GM23248 (cell line): Measurements from ENCODE around the gene PSMA5. TPM values are rescaled to one million over a fixed set of nuclear protein-coding genes. Genes with fewer than 3 reads are reported as not detected.
"Not testable (repeated sequence)": the region's sequence is repeated elsewhere in the genome, so short reads cannot be mapped to it uniquely, and the experiment has no call there.

ENCODE experiments used
- DNase-seq: peaks from one replicate; pipeline ENCODE4 v3.0.0-alpha.2; 2015
- H2AFZ ChIP-seq: fragments of 200-600 bp; sonication (generic); 2 replicates; pipeline ENCODE4 v1.6.1; 2016; ENCODE audit warnings: antibody characterized with exemption
- H3F3A ChIP-seq: fragments of 200-600 bp; sonication (generic); 2 replicates; pipeline ENCODE4 v1.6.1; 2016; ENCODE audit warnings: mild to moderate bottlenecking, antibody characterized with exemption, mixed run types; ENCODE audit not compliant: insufficient read depth
- H3K27ac ChIP-seq: fragments of 200-600 bp; sonication (generic); 2 replicates; pipeline ENCODE4 v1.5.1; 2016; ENCODE audit warnings: mild to moderate bottlenecking
- H3K27me3 ChIP-seq: fragments of 200-600 bp; sonication (generic); replicated peaks from 2 replicates; pipeline ENCODE4 v1.6.1; 2016; ENCODE audit warnings: mild to moderate bottlenecking; ENCODE audit not compliant: insufficient read depth
- H3K36me3 ChIP-seq: fragments of 200-600 bp; sonication (generic); 2 replicates; pipeline ENCODE4 v1.6.1; 2016; ENCODE audit warnings: low read depth, mild to moderate bottlenecking
- H3K4me1 ChIP-seq: fragments of 200-600 bp; sonication (generic); 2 replicates; pipeline ENCODE4 v1.6.1; 2016; ENCODE audit warnings: mild to moderate bottlenecking; ENCODE audit not compliant: insufficient read depth
- H3K4me2 ChIP-seq: fragments of 200-600 bp; sonication (generic); one replicate; pipeline ENCODE4 v1.6.1; 2016; ENCODE audit warnings: mild to moderate bottlenecking; ENCODE audit not compliant: unreplicated experiment
- H3K4me3 ChIP-seq: fragments of 200-600 bp; sonication (generic); 2 replicates; pipeline ENCODE4 v1.5.1; 2016; ENCODE audit warnings: mild to moderate bottlenecking
- H3K79me2 ChIP-seq: fragments of 200-600 bp; sonication (generic); 2 replicates; pipeline ENCODE4 v1.6.1; 2016; ENCODE audit warnings: mild to moderate bottlenecking; ENCODE audit not compliant: insufficient read depth
- H3K9ac ChIP-seq: fragments of 200-600 bp; sonication (generic); 2 replicates; pipeline ENCODE4 v1.6.1; 2016; ENCODE audit warnings: mild to moderate bottlenecking
- H3K9me2 ChIP-seq: fragments of 200-600 bp; sonication (generic); 2 replicates; pipeline ENCODE4 v1.6.1; 2016; ENCODE audit warnings: mixed run types, mild to moderate bottlenecking, moderate library complexity; ENCODE audit not compliant: insufficient read depth
- H3K9me3 ChIP-seq: fragments of 200-600 bp; sonication (generic); one replicate; pipeline ENCODE4 v1.6.1; 2017; ENCODE audit warnings: low read depth
- H4K20me1 ChIP-seq: fragments of 200-600 bp; sonication (generic); 2 replicates; pipeline ENCODE4 v1.6.0; 2016; ENCODE audit not compliant: insufficient read depth
- EZH2 ChIP-seq: fragments of 200-600 bp; sonication (generic); IDR thresholded peaks from 2 replicates; pipeline ENCODE4 v1.6.1; 2018; ENCODE audit warnings: antibody characterized with exemption, mild to moderate bottlenecking; ENCODE audit not compliant: insufficient read depth, poor library complexity, severe bottlenecking
- EZH2phosphoT487 ChIP-seq: fragments of 200-600 bp; sonication (generic); IDR thresholded peaks from 2 replicates; pipeline ENCODE4 v1.6.1; 2018; ENCODE audit warnings: antibody characterized with exemption, moderate library complexity, mild to moderate bottlenecking, low read depth; ENCODE audit not compliant: insufficient read depth
- WGBS, 2 experiments: methylation state at CpG; one replicate each; pipeline ENCODE4 v1.1.6; 2015 to 2017; ENCODE audit warnings: low lambda C conversion rate in 2 of 2, low coverage in 1 of 2; ENCODE audit errors: missing lambda C conversion rate in 2 of 2; 5-methylcytosine and 5-hydroxymethylcytosine counted together
- in situ Hi-C: fragments of 300-500 bp; cut with MboI; formaldehyde crosslinking; loops from 2 replicates; pipeline ENCODE4 v1.15.0; 2020
- polyA plus RNA-seq: library from polyadenylated mRNA; unstranded; fragments of >200 nt; fragmentation: Nextera tagmentation; extraction: Ambion mirVana; gene quantifications from 2 replicates; pipeline ENCODE4 v1.2.1, GENCODE V29; 2016
- total RNA-seq: library from RNA; depleted of rRNA; stranded (reverse); fragments of >200 nt; shearing (Covaris generic); gene quantifications from 2 replicates; pipeline ENCODE4 v1.2.3, GENCODE V29; 2014

Gene PSMA5
- total and polyA plus RNA-seq, 2 experiments from 2014 or later = 53.7 to 94.5 TPM

- in situ Hi-C loops = loop anchor here (5.0 kb wide), 1 partner anchor 119 kb away; no protein-coding TSS in a partner anchor
- Histone ChIP-seq H3K36me3 (no peaks in the 10 kb centered on the region), H3K9me3 (no peaks in the 10 kb centered on the region), H3K27me3 (no peaks in the 10 kb centered on the region), H3F3A (peaks cover 48% of the 10 kb centered on the region), H3K9me2 (no peaks in the 10 kb centered on the region), H2AFZ (no peak overlapping the region), H3K79me2 (no peaks in the 10 kb centered on the region), H3K4me3 (no peak overlapping the region), H3K27ac (no peak overlapping the region), H3K4me2 (no peak overlapping the region), H3K4me1 (peaks cover 28% of the 10 kb centered on the region), H4K20me1 (no peaks in the 10 kb centered on the region), H3K9ac (no peak overlapping the region)
- peak; percentile 37 for DNase-seq
- no peak for TF ChIP-seq EZH2
- TF ChIP-seq EZH2phosphoT487 = no peak
- WGBS, 2 experiments = 83 to 89% methylated on average over 5 of the region's 5 CpGs
Measured at GRCh38 chr1:109395602-109396512, 30.4 kb downstream of the PSMA5 start.

DNA sequence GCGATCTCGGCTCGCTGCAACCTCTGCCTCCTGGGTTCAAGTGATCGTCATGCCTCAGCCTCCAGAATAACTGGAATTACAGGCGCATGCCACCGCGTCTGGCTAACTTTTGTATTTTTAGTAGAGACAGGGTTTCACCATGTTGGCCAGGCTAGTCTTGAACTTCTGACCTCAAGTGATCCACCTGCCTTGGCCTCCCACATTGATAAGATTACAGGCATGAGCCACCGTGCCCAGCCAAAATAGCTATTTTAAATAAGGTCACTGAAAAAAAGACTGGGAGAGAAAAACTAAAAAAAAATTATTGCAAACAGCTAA lies 31.0 kb downstream of the PSMA5 start:
- H3K4me3 ChIP-seq = not testable (repeated sequence)

DNA sequence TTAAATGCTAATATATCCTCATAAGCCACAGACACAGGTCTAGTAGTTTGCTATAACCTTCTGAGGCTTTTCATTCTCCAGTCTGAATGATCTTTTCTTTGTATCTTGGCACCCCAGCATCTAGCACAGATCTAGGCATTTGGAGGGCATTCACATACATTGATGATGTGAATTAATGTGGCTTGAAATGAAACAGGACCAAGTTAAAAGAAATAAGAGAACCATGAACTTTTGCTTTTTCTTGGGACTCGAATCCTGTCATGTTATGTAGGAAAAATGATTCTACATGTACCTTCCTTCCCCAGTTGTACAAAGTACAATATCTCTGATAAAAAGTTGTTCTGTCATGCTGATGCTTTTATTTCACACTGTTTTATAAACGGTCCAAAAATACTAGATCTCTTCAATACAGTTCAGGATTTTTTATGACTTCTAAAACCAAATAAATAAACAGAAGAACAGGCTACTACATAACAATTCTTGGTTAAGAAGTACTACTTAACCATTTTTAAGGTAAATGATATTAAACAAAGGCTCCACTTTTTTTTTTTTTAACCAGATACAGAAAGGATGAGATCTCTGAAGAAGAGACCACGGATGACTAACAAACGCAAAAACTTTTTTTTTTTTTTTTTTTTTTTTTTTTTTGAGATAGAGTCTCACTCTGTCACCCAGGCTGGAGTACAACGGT lies 31.5 kb downstream of the PSMA5 start:
- Histone ChIP-seq H3K27ac (no peak overlapping the region), H3K9ac (no peak overlapping the region)

More for the DNA sequence above, 31.0 kb downstream of the PSMA5 start:
- 76 to 80% methylated on average over 7 to 8 of the region's 8 CpGs for WGBS, 2 experiments
- H3K9me3 ChIP-seq, H3K4me2 ChIP-seq, H2AFZ ChIP-seq, H3K27me3 ChIP-seq, H3K27ac ChIP-seq, DNase-seq, H4K20me1 ChIP-seq, H3K9me2 ChIP-seq, H3K79me2 ChIP-seq, H3K9ac ChIP-seq, H3K36me3 ChIP-seq: not testable (repeated sequence)
- peaks cover 49% of the 10 kb centered on the region for H3F3A ChIP-seq
- in situ Hi-C loops = loop anchor here (5.0 kb wide), 1 partner anchor 118 kb away; no protein-coding TSS in a partner anchor
- peaks cover 34% of the 10 kb centered on the region for H3K4me1 ChIP-seq

DNA sequence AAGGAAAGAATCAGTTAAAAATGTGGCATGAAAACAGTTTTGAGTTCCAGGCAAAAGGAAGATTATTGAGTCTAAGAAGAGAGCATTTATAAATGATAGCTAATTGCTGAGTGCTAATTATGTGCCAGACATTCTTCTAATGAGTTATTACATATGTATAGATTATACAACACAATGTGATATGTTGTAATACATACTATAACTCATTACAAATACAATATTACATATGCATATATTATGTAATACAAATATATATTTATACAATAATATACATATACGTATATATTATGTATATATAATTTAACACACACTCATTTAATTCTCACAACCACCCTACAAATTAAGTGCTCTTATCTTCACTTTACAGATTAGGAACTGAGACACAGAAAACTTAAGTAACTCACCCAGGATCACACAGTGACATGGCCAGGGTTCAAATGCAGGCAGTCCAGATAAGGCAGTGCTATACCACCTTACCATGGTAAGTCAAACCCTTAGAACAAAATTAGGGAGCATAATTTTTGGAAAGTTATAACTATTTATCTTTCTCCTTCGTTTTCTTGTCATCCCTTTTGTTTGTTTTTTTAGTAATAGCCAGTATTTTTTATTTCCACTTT lies 32.5 kb downstream of the PSMA5 start:
- peak overlapping the region; percentile 82 for H3K4me2 ChIP-seq

More for the DNA sequence above, 31.5 kb downstream of the PSMA5 start:
- DNase-seq = no peak
- Histone ChIP-seq H3K36me3 (no peaks in the 10 kb centered on the region), H3K27me3 (no peaks in the 10 kb centered on the region), H3K4me3 (no peak overlapping the region), H3K79me2 (0 out of 2 replicates have a peak, but pooled peaks cover 8% of the 10 kb centered on the region), H3K4me1 (peaks cover 39% of the 10 kb centered on the region), H3F3A (peaks cover 47% of the 10 kb centered on the region), H3K9me2 (no peaks in the 10 kb centered on the region), H3K9me3 (no peaks in the 10 kb centered on the region), H4K20me1 (no peaks in the 10 kb centered on the region), H2AFZ (peak overlapping the region; percentile 6; the same call in 1 of the 2 replicates), H3K4me2 (no peak overlapping the region)
- in situ Hi-C loops = loop anchor here (5.0 kb wide), 1 partner anchor 117 kb away; no protein-coding TSS in a partner anchor
- WGBS, 2 experiments = 75 to 78% methylated on average over 4 to 5 of the region's 5 CpGs
- TF ChIP-seq EZH2phosphoT487 = no peak
- no peak for TF ChIP-seq EZH2

More for the DNA sequence above, 32.5 kb downstream of the PSMA5 start:
- Histone ChIP-seq H3F3A (peaks cover 37% of the 10 kb centered on the region), H3K79me2 (peaks cover 8% of the 10 kb centered on the region; the same call in 1 of the 2 replicates), H4K20me1 (no peaks in the 10 kb centered on the region), H3K36me3 (no peaks in the 10 kb centered on the region), H3K4me1 (peaks cover 39% of the 10 kb centered on the region), H3K4me3 (peak overlapping the region; percentile 37; the same call in 1 of the 2 replicates), H2AFZ (peak overlapping the region; percentile 88), H3K27me3 (no peaks in the 10 kb centered on the region), H3K27ac (peak overlapping the region; percentile 61), H3K9me3 (no peaks in the 10 kb centered on the region), H3K9ac (peak overlapping the region; percentile 66; the same call in 1 of the 2 replicates), H3K9me2 (no peaks in the 10 kb centered on the region)
- no peak for DNase-seq
- in situ Hi-C loops = no loop called here
- TF ChIP-seq EZH2phosphoT487 (no peak), EZH2 (no peak)
- 73 to 82% methylated on average over 2 of the region's 2 CpGs for WGBS, 2 experiments
